Measurements from ENCODE around the gene BBS9.
A peak's percentile ranks its signal among the peaks of the same experiment; 100 is the strongest.
"Not testable (repeated sequence)": the region's sequence is repeated elsewhere in the genome, so short reads cannot be mapped to it uniquely, and the experiment has no call there.

BBS9 gene

DNA sequence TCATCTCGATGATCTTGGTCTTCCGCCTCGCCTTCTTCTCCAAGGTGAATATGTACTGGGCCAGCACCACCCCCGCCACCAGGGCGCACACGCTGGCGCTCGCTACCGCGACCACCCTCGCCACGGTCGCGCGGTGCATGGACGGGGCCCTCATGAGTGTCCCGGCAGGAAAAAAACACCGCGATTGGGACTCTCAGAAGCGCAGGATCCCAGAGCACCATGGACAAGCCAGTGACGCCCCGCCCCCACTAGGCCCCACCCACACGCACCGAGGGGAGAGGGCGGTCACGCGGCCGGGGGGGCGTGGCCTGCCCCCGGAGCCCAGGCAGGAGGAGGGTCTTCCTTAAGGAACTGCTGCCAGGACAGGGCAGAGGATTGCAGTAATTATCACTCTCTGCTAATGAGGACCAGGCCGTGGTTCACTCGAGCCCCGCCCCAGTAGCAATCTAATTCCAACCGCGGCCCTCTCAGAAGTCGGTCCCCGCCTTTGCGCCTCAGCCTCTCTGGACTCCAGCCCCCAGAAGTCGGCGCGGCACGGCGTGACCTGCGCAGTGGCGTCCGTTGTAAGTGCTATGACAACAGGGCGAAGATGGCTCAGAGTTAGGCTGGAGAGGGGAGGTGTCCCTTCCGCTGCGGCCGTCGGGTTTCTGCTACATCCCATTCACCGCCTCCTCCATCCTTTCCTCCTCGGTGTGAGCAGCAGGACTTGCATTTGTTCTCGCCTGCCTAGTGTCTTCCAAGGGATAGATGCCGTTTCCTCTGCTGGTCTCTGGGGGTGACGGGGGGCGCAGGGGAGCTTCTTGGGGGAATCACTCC lies at the start of gene BBS9:
TSS of gene BBS9 (plus strand) at position 575 of the 816 bp plus-strand sequence. CDS start 16,689 bp downstream, outside the sequence.
- peak; percentile 93 for DNase-seq (ENCODE audit: low read depth)

GRCh38 chr7:33079763-33080690 lies 49.3 kb upstream of the BBS9 start:
- DNase-seq (ENCODE audit: low read depth) = no peak

GRCh38 chr7:33087356-33087755 lies 42.0 kb upstream of the BBS9 start:
- no peak for DNase-seq (ENCODE audit: low read depth)

- DNase-seq (ENCODE audit: low read depth) = no peak
Measured at GRCh38 chr7:33087858-33088257, 41.5 kb upstream of the BBS9 start.

DNA sequence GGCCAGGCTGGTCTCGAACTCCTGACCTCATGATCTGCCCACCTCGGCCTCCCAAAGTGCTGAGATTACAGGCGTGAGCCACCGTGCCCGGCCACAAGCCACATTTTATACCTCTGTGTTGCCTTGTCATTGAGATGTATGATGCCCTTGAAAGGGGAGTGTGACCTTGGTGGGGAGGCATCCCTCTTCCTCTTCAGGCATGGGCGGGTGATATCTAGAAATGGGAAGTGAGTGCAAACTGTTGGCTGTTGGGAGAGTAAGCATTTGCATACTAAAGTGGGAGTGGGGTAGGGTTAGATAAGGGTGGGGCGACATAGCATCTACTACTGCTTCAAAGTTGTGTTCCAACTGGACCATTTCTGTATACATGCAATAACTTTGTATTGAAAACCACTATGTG lies 40.2 kb upstream of the BBS9 start:
- no peak for DNase-seq (ENCODE audit: low read depth)

GRCh38 chr7:33091111-33091531 lies 38.2 kb upstream of the BBS9 start:
- DNase-seq (ENCODE audit: low read depth) = peak; percentile 47

GRCh38 chr7:33091641-33092191 lies 37.6 kb upstream of the BBS9 start:
- no peak for DNase-seq (ENCODE audit: low read depth)

- no peak for DNase-seq (ENCODE audit: low read depth)
Measured at GRCh38 chr7:33093266-33093665, 36.1 kb upstream of the BBS9 start.

- not testable (repeated sequence) for DNase-seq (ENCODE audit: low read depth)
Measured at GRCh38 chr7:33094745-33095275, 34.6 kb upstream of the BBS9 start.

- DNase-seq (ENCODE audit: low read depth) = no peak
Measured at GRCh38 chr7:33099154-33099940, 30.0 kb upstream of the BBS9 start.

- no peak for DNase-seq (ENCODE audit: low read depth)
Measured at GRCh38 chr7:33100770-33101169, 28.6 kb upstream of the BBS9 start.

- peak; percentile 13 for DNase-seq (ENCODE audit: low read depth)
Measured at GRCh38 chr7:33101906-33102305, 27.5 kb upstream of the BBS9 start.

- peak; percentile 48 for DNase-seq (ENCODE audit: low read depth)
Measured at GRCh38 chr7:33107136-33108066, 22.0 kb upstream of the BBS9 start.

- DNase-seq (ENCODE audit: low read depth) = peak; percentile 39
Measured at GRCh38 chr7:33108554-33109004, 20.8 kb upstream of the BBS9 start.

DNA sequence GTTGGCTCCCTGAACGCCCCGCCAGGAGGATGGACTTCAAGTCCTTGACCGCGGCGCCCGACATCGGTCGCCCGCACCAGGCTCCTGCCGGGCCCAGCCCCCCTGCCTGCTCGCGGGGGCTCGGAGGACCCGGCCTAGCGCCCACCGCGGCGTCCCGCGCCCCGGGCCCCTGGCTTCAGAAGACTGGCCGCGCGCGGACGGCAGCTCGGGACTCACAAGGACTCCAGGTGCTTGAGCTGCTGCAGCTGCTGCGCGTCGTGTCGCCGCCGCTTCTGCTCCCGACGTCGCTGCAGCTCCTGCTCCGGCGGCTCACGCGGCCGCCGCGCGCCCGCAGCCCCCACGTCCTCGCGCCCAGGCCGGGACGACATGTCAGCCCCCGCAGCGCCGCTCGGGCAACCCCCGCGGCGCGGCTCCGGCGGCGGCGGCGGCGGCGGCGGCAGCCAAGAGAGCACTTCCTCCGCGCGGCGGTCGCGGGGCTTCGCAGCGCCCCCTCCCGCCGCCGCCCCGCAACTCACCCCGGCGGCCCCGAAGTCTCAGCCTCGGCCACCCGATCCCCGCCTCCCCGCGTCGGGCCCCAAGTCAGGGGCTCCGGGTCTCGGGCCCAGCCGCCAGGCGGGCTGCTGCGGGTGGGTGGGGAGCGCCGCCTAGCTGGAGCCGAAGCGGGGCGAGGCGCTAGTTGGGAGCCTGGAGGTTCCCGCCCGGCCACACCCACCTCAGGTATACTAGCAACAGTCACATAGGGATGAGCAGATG lies 20.2 kb upstream of the BBS9 start, which contains the start of gene RP9:
TSS of gene RP9 (minus strand) at position 400 of the 753 bp plus-strand sequence. CDS start at position 368, 32 bp downstream.
- DNase-seq (ENCODE audit: low read depth) = peak; percentile 20

- no peak for DNase-seq (ENCODE audit: low read depth)
Measured at GRCh38 chr7:33109758-33110238, 19.6 kb upstream of the BBS9 start.

- DNase-seq (ENCODE audit: low read depth) = no peak
Measured at GRCh38 chr7:33111614-33112013, 17.8 kb upstream of the BBS9 start.

DNA sequence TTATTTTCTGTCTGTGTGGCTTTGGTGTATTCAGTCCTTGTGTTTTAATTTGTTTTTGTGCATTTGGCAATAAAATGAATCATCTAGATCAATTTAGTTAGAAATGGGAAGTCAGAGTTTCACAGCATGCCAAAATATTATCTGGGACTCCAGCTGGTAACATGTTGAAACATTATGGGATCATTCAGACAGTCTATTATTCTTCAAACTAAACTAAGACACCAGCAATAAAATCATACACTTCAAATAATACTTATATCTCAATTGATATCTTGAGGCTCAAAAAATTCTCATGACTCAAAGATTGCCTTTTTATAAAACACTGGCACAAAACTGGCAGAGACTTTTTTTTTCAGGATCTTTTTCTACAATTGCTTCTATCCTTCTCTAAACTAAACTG lies 14.4 kb upstream of the BBS9 start:
- DNase-seq (ENCODE audit: low read depth) = no peak

DNA sequence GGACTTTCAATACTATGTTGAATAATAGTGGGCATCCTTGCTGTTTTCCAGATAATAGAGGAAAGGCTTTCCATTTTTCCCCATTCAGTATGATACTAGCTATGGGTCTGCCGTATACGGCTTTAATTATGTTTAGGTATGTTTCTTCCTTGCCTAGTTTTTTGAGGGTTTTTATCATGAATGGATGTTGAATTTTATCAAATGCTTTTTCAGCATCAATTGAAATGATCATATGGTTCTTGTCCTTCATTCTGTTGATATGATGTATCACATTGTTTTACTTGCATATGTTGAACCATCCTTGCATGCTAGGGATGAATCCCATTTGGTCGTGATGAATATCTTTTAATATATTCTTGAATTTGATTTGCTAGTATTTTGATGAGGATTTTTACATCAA lies 11.0 kb upstream of the BBS9 start:
- no peak for DNase-seq (ENCODE audit: low read depth)

Data from amniotic epithelial cell (primary cell).